ENCODE measurements around the gene TMEM258.

TMEM258 gene

GRCh38 chr11:61811831-61812230 lies 19.4 kb upstream of the TMEM258 start:
- no peak for TF ChIP-seq NFIC (IDR thresholded peaks at IDR 0.05)
- no peak for TF ChIP-seq EGR1 (IDR thresholded peaks at IDR 0.05)
- TF ChIP-seq YY1 (IDR thresholded peaks at IDR 0.05; ENCODE audit: low read depth) = no peak
- TF ChIP-seq CEBPB (IDR thresholded peaks at IDR 0.05) = no peak
- TF ChIP-seq RAD21 (IDR thresholded peaks at IDR 0.05; ENCODE audit: low read depth) = no peak
- no peak for TF ChIP-seq TAF1 (IDR thresholded peaks at IDR 0.05; ENCODE audit: low read depth)
- TF ChIP-seq FOXM1 (IDR thresholded peaks at IDR 0.05; ENCODE audit: borderline replicate concordance, low read depth) = no peak
- TF ChIP-seq USF1 (IDR thresholded peaks at IDR 0.05) = no peak
- no peak for TF ChIP-seq TEAD4 (IDR thresholded peaks at IDR 0.05)
- TF ChIP-seq ZBTB7A (IDR thresholded peaks at IDR 0.05; ENCODE audit: low read depth) = no peak

GRCh38 chr11:61810671-61811175 lies 18.3 kb upstream of the TMEM258 start:
- TF ChIP-seq CEBPB (IDR thresholded peaks at IDR 0.05) = no peak
- no peak for TF ChIP-seq TCF12 (IDR thresholded peaks at IDR 0.05; ENCODE audit: low read depth)
- TF ChIP-seq ZBTB7A (IDR thresholded peaks at IDR 0.05; ENCODE audit: low read depth) = no peak
- no peak for TF ChIP-seq EGR1 (IDR thresholded peaks at IDR 0.05)
- TF ChIP-seq RAD21 (IDR thresholded peaks at IDR 0.05; ENCODE audit: low read depth) = no peak
- no peak for TF ChIP-seq MAX (IDR thresholded peaks at IDR 0.05)
- TF ChIP-seq USF1 (IDR thresholded peaks at IDR 0.05) = no peak
- TF ChIP-seq REST (IDR thresholded peaks at IDR 0.05; ENCODE audit: low read depth) = no peak
- no peak for TF ChIP-seq YY1 (IDR thresholded peaks at IDR 0.05; ENCODE audit: low read depth)
- no peak for TF ChIP-seq TAF1 (IDR thresholded peaks at IDR 0.05; ENCODE audit: low read depth)
- no peak for TF ChIP-seq NFIC (IDR thresholded peaks at IDR 0.05)
- TF ChIP-seq CREB1 (IDR thresholded peaks at IDR 0.05; ENCODE audit: low read depth) = no peak

DNA sequence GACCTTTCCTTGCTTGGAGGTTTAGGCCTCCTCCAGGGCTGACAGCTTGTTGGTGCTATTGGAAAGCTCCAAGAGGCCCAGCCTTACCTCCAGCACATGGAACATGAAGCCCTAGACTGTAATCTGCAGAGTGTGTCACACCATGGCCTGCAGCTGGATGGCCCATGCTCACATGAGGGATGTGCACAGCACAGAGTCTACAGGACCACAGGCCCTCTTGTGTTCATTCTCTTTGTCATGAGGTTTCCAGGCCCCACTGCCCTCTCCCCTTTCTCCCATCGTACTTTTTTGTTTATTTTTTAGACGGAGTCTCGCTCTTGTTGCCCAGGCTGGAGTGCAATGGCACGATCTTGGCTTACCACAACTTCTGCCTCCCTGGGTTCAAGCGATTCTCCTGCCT lies 14.4 kb upstream of the TMEM258 start:
- no peak for TF ChIP-seq MAX (IDR thresholded peaks at IDR 0.05)
- no peak for TF ChIP-seq NFIC (IDR thresholded peaks at IDR 0.05)
- no peak for TF ChIP-seq RAD21 (IDR thresholded peaks at IDR 0.05; ENCODE audit: low read depth)

DNA sequence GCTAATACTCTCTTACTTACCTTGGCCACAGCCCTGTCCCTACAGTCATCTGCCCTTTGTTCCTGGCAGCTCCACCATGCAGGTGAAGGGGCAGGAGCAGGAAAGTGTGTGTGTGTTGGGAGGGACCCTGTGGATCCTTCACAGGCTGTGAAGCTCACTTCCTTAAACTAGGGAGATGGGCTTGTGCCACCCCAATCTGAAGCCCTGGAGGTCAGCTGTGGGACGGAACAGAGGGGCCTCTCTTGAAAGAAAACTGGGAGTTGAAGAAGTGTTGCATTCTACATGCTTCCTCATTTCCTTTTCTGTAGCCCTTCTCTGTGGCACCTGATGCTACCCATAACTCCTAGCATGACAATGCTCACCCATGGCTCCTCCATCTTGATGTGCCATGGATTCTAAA lies 12.7 kb upstream of the TMEM258 start:
- TF ChIP-seq MAX (IDR thresholded peaks at IDR 0.05) = no peak
- TF ChIP-seq TEAD4 (IDR thresholded peaks at IDR 0.05) = no peak
- no peak for TF ChIP-seq EGR1 (IDR thresholded peaks at IDR 0.05)
- no peak for TF ChIP-seq TAF1 (IDR thresholded peaks at IDR 0.05; ENCODE audit: low read depth)
- no peak for TF ChIP-seq RAD21 (IDR thresholded peaks at IDR 0.05; ENCODE audit: low read depth)
- TF ChIP-seq USF1 (IDR thresholded peaks at IDR 0.05) = no peak
- TF ChIP-seq REST (IDR thresholded peaks at IDR 0.05; ENCODE audit: low read depth) = no peak

DNA sequence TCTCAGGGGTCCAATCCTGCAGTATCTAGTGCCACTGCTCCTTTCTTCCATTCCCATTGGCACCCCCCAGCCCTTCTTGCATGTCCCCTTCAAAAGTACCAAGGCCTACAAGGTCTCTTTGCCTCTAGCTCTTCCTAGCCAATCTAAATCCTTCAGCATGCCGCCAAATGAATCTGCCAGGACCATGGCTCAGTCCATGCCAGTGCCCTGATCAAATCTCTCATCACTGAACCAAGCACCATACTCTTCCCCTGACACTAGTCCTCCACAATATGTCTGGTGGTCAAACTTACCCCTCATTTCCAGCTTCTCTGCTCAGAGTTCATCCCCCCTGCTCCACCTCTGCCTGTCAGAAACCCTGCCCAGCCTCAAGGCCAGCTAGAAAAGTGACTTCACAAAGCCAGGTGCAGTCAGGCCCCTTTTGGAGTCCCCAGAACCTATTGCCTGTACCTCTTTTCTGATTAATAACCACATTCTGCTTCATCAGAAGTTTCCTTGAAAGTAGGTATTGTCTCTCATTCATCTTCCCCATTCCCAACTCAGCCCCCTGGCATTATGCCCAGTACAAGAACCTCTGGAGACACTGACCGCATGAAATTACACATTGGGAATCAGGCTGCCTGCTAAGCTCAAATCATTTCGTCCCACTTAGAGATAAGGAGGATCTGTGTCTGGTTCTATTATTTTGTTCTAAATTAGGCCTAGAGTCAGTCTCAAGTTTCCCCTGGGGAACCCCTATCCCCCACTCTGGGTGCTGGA lies 11.7 kb upstream of the TMEM258 start:
- TF ChIP-seq CEBPB (IDR thresholded peaks at IDR 0.05) = no peak
- TF ChIP-seq NFIC (IDR thresholded peaks at IDR 0.05) = no peak
- TF ChIP-seq TAF1 (IDR thresholded peaks at IDR 0.05; ENCODE audit: low read depth) = no peak
- TF ChIP-seq ZBTB7A (IDR thresholded peaks at IDR 0.05; ENCODE audit: low read depth) = no peak
- TF ChIP-seq REST (IDR thresholded peaks at IDR 0.05; ENCODE audit: low read depth) = no peak
- TF ChIP-seq TEAD4 (IDR thresholded peaks at IDR 0.05) = no peak
- no peak for TF ChIP-seq EP300 (IDR thresholded peaks at IDR 0.05; ENCODE audit: borderline replicate concordance)
- no peak for TF ChIP-seq FOXM1 (IDR thresholded peaks at IDR 0.05; ENCODE audit: borderline replicate concordance, low read depth)
- TF ChIP-seq CREB1 (IDR thresholded peaks at IDR 0.05; ENCODE audit: low read depth) = no peak
- TF ChIP-seq RAD21 (IDR thresholded peaks at IDR 0.05; ENCODE audit: low read depth) = no peak
- TF ChIP-seq USF1 (IDR thresholded peaks at IDR 0.05) = no peak
- TF ChIP-seq MAX (IDR thresholded peaks at IDR 0.05) = no peak
- TF ChIP-seq EGR1 (IDR thresholded peaks at IDR 0.05) = no peak
- TF ChIP-seq TCF12 (IDR thresholded peaks at IDR 0.05; ENCODE audit: low read depth) = no peak
- no peak for TF ChIP-seq YY1 (IDR thresholded peaks at IDR 0.05; ENCODE audit: low read depth)

All from Ishikawa (cell line).